Effector CD4-positive, alpha-beta T cell (primary cell): Measurements from ENCODE around the gene OR6S1. TPM values are rescaled to one million over a fixed set of nuclear protein-coding genes. Genes with fewer than 3 reads are reported as not detected.
A peak's percentile ranks its signal among the peaks of the same experiment; 100 is the strongest.

Experiments used
- DNase-seq: peaks from one replicate; pipeline ENCODE4 v3.0.0-alpha.2; 2020
- total RNA-seq: gene quantifications from one replicate; lab custom pipeline; 2026; lab: John Stamatoyannopoulos, UW

OR6S1 gene, protein sequence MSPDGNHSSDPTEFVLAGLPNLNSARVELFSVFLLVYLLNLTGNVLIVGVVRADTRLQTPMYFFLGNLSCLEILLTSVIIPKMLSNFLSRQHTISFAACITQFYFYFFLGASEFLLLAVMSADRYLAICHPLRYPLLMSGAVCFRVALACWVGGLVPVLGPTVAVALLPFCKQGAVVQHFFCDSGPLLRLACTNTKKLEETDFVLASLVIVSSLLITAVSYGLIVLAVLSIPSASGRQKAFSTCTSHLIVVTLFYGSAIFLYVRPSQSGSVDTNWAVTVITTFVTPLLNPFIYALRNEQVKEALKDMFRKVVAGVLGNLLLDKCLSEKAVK
- not detected for total RNA-seq

DNA sequence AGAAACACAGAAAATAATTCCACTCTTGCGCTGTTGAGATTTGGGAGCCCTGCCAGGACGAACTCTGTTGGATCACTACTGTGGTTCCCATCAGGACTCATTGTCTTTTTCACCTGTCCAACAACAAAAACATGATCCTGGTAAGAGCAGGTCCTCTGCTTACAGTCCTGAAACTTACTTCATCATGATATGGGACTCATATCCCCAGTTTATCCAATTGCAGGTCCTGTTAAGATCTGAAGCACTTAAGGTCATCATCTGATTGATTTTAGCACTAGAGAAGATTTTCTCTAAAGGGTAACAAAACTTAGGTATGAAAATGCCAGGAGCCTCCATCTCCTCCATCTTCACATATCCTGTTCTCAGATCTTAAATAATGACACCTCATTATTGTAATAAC lies at the start of gene OR6S1:
TSS of gene OR6S1 (minus strand) at position 101 of the 400 bp plus-strand sequence. CDS start at position 101, 0 bp downstream.
- DNase-seq, result no peak

DNA sequence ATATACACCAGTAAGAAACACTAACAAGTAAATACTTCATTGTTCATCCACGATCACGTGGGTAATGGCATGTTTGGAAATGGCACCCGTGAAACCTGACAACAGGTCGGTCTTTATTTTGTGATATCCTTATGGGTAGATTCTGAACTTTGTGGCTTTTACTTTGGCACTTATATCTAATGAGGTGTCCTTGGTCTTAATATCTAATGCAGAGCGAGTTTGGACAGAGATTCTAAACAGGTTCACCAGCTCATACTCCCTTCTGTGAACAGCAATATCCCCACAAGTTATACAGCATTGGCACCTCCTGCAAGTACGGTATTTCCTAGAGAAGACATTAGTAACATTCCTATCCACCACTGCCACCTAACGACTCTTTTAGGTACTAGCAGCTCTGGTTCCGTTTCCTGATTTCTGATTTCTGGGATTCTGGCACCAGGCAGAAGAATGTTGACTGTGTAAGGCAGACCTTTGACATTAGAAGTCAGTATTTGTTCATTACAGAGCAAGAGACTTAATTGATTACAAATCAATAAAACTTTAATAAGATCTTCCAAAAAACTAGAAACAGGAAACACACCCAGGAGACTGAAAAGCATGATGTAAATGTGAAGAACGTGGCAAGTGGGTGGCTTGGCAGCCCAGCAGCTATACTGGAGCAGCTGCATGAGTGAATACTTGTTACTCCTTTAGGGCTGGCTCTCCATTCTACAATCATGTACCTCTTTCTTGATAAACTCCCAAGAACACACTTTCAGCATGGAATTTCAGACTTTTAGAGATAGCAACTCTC lies 49.6 kb upstream of the OR6S1 start:
- peak; percentile 36 for DNase-seq

DNA sequence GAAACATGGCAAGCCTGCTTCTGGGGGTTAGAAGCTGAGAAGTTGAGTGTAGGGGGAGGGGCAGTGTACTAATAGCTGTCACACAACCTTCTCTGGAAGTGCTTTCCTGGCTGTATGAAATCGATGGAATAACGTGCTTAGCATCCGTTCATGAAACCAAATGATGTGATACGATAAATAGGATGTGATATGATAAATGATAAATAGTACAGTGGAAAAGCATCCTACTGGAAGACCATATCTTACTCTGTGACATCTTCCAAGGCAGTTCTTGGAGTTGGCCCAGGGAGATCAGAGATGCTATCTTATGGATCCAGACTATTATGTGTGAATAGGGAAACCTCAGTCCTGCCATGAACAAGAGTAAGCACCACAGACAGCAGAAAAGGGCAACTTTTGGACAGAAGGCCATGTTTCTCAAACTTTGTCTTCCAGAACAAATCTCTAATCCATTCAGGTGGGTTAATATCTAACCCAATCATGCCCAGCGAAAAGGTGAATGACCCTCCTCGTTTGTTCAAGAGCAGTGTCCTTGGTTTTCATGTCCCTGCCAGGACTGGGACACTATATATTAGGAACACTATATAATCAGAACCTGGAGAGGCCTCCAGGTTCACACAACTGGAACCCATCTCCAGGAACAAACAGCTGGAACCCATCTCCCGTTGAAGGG lies 46.8 kb upstream of the OR6S1 start, which contains the start of gene ANG:
TSS of gene ANG (plus strand) at position 598 of the 673 bp plus-strand sequence. CDS start 4,801 bp downstream, outside the sequence.
- DNase-seq, result no peak

DNA sequence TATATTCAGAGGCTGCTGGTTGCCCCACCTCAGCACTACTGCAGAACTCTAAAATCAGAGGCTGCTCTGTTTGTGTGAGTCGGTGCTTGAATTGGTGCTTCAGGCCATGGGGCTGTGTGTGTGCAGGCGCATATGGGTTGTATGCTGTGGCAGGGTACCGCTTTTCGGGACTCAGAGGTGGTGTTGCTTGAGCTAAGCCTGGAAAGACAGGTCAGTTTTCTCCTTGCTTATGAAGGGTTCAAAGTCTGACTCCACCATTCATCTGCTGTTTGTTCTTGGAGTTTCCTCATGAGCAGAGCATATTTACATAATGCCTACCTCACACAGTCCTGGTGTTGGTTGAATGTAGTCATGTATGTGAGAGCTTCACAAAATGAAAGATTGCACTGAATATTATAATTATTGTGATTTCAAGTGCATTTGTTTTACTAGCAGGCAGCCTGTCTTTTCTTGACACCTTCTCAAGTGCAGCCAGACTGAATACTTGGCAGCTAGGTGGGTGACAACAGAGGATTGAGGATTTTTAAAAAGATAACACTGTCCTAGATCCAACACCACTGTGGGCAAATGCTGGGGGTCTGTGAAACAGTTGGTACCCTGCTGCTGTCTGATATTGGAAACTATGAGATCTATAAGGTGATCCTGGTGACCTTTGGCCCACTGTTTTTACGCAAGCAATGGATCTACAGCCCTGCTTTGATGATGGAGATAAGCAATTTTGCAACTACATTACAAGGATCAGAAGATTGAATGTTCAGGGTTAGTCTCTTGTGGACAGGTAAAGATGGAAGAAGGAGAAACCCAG lies 46.1 kb upstream of the OR6S1 start:
- no peak for DNase-seq

DNA sequence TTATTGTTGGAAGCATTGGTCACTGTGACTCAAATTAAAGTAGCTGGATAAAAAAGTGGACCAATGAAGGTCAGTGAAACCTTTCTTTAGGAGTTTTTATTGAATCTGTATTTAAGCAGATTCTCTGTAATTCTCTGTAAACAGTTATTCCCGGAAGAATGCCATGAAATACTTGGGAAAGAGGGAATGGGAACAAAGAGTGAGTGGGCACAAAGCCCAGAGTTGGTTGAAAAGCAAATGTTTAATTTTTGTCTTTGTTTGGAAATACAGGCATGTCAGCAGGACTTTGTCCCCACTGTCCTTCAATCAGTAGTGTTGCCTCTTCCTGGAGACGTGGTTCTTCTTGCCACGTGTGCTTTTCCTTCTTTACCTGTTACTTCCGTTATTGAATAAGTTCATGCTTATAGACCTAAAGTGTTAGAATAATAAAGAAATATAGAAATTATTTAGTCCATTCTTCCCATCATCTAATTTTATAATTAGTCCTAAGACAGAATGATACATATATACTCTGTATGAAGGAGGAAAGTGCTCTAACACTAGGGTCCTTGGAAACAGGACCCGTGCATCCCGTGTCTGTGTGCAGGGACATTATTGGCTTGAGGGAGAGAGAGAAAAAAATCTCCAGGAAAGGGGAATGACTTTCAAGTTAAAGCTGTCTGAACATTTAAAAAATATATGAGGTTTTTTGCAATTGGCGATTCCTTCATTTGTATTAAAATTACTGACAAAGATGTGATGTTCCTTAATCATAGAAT lies 45.1 kb upstream of the OR6S1 start:
- no peak for DNase-seq

DNA sequence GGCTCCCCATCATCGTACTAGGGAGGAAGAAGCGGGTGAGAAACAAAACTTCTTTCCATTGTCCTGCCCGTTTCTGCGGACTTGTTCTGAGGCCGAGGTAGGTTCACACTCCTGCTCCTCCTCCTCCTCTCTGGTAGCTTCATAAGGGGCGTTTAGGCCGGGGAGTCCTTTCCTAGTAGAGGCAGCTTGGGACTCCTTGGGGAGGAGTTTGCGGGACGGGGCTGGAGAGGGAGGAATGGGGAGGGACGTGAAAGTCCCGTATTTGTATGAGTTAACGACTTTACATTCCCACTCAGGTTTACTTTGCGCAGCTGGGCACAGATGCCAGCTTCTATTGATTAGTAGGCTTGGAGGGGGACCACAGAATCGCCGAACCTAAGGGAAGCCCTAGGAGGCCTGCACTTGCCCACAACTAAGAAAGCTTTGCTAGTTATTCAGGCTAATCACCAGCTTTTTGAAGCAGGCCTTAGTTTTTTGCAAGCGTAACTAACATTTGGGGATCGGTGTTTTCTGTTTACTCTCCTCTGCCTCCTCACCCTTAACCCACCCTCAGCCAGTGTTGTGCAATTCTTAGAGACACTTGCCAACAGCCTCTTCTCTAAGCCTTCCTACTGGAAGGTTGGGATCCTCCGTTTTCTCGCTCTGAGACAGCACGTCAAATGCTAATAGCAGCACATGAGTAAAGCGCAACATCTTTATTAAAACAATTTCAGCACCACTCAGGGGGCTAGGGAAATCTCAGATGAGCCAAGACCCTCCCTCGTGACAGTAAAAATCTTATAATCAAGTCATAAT lies 43.4 kb upstream of the OR6S1 start:
- no peak for DNase-seq

DNA sequence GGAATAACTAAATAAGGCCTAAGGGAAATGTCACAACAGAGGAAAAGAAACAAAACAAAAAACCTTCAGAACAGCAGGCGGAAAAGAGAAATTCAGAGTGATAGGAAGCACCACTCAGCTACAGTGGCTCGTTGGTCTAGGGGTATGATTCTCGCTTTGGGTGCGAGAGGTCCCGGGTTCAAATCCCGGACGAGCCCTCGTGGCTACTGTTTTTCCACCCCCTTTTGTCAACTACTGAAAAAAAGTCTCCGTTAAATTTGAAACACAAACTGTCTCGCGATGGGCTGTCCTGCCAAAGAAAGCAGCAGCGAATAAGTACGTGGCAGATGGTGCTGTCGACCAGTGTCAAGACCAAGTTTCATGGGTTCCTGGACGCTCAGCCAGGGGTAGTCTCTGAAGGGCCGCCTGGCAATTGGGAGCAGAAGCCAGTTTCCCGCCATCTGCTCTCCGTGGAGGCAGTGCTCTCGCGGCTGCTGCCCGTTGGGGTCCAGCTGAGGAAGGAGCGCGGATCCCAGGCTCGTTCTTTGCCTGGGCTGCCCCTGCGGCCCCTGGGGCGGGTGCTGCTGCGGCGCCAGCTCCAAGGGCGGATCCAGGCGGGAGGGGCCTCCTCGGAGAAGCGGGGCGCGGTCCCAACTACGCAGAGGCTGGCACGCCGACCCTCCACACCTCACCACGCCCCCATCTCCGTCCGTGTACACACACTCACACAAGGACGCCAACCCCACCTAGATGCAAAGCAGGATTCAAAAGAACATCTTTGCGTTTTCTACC lies 42.6 kb upstream of the OR6S1 start, which contains the start of gene RNASE4:
TSS of gene RNASE4 (plus strand) at position 670 of the 771 bp plus-strand sequence. CDS start 14,812 bp downstream, outside the sequence.
- DNase-seq, result peak; percentile 69

DNA sequence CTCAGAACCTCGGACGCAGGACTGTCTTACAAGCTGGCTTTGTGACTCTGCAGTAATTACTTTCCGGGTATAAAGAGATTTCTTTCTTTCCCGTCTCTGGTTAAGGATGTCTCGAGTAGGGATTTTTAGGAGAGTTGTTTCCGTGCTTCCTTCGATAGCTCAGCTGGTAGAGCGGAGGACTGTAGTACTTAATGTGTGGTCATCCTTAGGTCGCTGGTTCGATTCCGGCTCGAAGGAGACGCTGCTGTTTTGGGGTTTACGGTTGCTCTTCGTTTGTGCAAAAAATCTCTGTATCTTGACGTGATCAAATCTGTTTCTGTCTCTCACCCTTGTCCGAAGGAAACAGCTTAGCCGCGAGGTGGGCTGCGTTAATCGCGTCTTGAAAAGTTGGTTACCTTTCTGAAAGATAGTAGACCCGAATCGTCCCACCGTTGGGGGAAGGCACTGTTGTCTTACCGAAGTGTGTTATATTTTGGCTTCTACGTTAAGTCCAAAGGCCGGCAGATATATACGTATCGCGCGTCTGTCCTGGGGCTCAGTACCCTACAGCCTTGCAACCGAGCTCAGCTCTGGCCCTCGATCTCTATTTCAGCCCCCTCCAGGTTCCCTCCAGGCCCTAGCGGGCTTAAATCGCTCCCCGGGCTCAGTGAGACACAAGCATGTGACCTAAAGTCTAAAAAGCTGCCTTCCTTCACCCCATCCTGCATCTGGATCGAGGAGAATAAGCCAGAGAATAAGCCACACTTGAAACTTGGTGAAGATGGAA lies 41.8 kb upstream of the OR6S1 start:
- DNase-seq, result peak; percentile 55

DNA sequence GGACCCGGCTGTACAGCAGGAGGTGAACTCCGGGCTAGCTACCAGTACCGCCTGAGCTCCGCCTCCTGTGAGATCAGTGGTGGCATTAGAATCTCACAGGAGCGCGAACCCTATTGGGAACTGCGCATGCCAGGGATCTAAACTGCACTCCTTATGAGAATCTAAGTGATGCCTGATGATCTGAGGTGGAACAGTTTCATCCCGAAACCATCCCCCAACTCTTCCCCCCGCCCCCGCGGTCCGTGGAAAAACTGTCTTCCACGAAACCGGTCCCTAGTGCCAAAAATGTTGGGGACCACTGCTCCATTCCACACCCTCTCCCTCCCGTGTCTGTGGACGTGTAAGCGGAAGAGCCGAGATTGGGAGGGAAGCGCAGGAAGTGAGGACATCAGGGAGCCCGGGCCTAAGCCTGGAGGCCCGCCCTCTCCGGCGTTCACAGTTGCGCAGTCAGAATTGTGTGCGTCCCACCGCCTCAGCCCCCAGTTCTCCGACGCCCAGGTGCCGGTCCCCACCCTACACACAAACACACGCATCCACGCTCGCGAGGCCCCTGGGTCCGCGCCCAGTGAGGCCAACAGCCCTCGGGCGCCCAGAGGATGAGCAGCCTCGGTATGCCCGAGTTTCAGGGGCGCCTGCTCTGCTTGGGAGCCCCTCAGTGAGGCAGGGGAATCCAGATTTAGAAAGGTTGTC lies 41.1 kb upstream of the OR6S1 start:
- peak; percentile 71 for DNase-seq

DNA sequence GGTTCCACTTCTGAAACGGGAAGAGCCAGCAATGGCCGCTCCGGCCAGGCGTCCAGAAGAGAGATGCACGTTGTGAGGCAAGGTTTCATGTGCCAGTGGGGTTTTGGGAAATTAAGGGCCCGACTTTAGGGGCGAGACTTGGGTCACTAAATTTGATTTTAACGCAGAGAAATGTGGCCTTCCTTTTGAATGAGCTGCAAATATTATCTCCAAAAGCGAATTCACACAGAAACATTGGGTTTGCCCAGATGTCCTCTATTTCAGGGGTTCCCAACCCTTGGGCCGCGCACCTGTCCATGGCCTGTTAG lies 40.6 kb upstream of the OR6S1 start:
- no peak for DNase-seq

DNA sequence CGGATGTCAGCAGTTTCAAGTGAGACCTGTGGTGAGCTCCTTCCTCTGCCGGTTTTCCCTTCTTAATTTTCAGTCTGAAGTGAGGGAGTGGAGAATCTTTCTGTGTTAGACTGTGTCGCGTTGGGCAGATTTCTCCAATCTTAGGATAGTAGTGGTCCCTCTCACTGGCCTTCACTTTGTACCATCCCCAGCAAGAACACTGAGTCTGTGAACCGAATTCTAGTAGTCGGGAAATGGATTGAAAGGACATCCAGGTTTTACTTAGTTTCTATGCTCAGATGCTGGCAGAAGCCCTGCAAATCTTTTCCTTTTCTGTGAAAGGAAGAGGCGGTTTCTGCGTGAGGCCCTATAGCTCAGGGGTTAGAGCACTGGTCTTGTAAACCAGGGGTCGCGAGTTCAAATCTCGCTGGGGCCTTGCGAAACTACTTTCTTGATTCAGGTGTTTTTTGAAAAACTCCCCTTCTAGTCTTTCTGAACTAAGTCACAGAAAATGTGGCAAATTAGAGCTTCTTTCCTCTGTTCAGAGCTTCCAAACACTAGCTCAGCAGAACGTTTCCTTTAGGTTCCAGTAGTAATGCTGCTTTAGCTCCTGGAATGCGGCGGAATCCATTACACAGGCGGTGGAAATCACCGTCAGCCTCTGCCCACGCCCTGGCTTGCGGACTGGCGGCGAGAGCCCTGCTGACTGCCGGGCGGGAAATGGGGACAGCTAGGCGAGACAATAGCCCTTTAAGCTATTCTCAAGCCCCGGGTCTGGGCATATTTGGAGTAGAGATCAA lies 40.0 kb upstream of the OR6S1 start:
- DNase-seq, result peak; percentile 78

DNA sequence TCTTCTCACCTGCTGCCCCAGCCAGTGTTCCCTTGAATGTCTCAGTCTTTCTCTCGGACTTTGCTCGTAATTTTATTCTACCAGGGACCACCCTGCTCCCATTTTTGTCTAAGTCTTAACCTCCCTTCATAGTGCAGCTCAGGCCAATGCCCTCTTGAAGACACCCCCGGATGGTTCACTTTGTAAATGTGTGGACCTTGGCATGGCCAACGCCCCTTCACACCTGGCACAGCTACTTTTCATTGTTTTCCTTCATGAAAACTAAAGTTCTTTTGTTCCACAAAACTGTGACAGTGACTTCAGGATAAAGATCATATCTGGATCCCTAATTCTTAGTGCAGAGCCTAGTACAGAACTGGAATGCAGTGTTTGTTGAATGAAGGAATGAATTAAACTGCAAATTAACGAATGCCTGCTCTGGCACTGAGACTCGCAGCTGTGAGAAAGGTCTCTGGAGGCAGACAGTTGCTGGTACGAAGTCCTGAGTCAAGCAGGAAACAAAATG lies 39.4 kb upstream of the OR6S1 start:
- DNase-seq, result no peak

DNA sequence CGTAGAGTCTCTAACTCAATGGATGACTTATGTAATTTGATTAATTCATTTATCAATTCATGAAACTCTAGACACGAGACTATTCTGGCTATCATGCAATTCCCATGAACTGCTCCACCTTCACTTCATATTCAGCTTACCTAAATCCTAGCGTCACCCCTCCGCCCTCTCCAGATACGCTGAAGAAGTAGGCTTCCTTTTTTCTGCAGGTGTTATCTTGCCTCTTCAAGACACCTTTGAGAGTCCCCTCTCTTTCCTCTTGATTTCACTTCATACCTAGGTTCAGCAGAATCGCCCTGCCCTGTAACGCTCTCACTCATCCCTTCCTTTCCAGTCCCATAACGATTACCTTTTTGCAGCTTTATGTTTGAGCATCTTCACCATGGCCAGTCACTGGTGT lies 38.9 kb upstream of the OR6S1 start:
- DNase-seq, result no peak

DNA sequence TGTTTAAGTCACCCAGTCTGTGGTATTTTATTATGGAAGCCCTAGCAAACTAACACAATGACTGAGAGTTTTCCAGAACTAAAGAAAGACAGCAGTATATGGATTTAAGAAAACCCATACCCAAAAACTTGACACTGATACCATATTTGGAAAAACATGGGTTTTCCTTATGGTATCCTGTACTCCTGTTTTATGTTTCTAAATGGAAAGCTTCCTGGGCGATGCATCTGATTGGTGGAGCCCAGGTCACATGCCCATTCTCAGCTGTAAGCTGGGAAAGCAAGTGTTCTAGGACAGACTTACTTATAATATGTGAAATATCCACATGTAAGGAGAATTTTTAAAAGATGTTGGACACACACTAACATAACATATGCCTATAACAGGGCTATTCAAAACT lies 38.4 kb upstream of the OR6S1 start:
- DNase-seq, result no peak

DNA sequence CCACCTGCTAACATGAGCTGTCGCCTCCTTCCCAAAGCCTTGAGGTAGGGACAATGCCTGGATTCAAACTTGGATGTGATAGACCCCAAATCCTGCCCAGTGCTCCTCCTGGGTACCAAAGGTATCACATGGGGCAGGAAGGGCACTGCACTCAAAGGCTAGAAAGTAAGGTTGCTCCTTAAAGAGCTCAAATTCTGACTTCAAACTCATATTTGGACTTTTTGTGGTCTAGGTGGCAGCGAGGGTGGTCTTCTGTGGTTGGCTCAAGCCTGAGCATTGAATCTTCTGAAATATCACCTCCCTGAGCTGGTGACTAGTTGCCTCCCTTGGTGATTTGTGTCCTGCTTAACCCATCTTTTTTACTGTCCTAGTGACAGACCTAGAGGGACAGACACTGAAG lies 34.6 kb upstream of the OR6S1 start:
- DNase-seq, result no peak

DNA sequence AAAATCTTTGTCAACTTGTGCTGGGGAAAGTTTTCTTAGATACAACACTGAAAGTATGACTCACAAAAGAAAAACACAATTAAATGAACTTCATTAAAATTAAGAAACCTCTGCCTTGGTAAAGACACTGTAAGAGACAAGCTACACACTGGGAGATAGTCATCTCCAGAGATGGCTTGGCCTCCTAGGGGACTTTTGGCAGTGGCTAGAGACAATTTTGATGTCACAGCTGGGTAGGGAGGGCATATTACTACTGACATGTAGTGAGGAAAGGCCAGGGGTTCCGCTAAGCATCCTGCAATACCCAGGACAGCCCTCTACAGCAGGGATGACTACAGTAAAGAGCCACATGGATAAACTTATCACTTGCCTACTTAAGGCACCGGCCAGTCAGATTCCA lies 34.2 kb upstream of the OR6S1 start:
- DNase-seq, result no peak

DNA sequence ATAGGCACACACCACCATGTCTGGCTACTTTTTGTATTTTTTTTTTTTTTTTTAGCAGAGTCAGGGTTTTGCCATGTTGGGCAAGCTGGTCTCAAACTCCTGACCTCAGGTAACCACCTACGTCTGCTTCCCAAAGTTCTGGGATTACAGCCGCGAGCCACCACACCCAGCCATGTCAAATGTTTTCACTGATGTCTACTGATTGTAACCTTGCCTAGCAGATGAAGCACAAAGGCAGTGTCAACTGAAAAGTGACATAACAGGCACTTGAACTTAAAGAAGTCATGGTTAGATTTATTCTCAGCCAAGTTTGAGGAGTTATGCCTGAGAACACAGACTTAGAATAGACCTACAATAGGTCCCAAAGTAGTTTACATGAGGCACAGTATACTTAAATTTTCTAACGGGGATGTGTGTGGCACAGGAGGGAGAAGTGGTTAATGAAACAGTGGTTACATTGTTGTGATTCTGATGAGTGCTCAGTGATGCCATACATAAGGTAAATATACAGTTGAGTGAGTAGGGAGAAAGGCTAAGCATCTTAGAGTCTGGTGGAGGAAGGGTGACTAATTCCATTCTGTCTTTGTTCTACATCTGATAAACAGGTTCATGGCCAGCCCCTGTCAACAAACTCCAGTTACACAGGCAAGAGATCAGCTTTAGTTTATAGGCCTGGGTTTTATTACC lies 30.2 kb upstream of the OR6S1 start:
- no peak for DNase-seq
